IPS-18a (cell line): ENCODE results near the gene SVBP.
A peak's percentile ranks its signal among the peaks of the same experiment; 100 is the strongest.
"Not testable (repeated sequence)": the region's sequence is repeated elsewhere in the genome, so short reads cannot be mapped to it uniquely, and the experiment has no call there.

ENCODE experiments used
- H3K27ac ChIP-seq: one replicate; pipeline ENCODE4 v1.5.1; 2013; ENCODE audit warnings: low read length
- H3K27me3 ChIP-seq: one replicate; pipeline ENCODE4 v1.6.1; 2013; ENCODE audit warnings: mild to moderate bottlenecking, low read length; ENCODE audit not compliant: control insufficient read depth, insufficient read depth
- H3K36me3 ChIP-seq: one replicate; pipeline ENCODE4 v1.6.1; 2013; ENCODE audit warnings: low read depth, low read length; ENCODE audit not compliant: control insufficient read depth
- H3K4me1 ChIP-seq: one replicate; pipeline ENCODE4 v1.6.1; 2013; ENCODE audit warnings: low read depth, low read length; ENCODE audit not compliant: control insufficient read depth
- H3K4me3 ChIP-seq: one replicate; pipeline ENCODE4 v1.5.1; 2013; ENCODE audit warnings: low read length
- H3K9ac ChIP-seq: one replicate; pipeline ENCODE4 v1.6.1; 2013; ENCODE audit warnings: mild to moderate bottlenecking, low read length, moderate library complexity
- H3K9me3 ChIP-seq: one replicate; pipeline ENCODE4 v1.6.1; 2013; ENCODE audit warnings: low read depth, low read length; ENCODE audit not compliant: control insufficient read depth

SVBP gene

DNA sequence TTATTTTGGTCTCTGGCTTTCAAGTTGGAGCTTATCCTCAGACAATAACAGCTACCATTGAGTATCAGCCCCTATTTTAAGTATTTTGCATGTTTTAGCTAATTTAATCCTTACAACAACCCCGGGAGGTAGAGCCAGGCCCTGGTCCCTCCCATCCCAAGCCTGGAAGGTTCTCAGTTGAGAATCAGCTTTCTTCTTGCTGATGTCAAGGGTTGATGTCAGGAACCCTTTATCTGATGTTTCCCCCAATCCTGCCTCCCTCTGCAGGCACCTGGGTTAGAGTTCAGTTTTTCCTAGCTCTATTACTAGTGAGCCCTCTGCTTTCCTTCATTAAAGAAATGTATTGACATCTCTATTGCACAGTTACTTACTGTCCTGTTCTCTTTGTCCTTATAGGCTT, 3.6 kb upstream of the SVBP start:
- no peak overlapping the region for H3K9ac ChIP-seq
- no peak overlapping the region for H3K4me3 ChIP-seq
- H3K4me1 ChIP-seq: peaks cover 14% of the 10 kb centered on the region

DNA sequence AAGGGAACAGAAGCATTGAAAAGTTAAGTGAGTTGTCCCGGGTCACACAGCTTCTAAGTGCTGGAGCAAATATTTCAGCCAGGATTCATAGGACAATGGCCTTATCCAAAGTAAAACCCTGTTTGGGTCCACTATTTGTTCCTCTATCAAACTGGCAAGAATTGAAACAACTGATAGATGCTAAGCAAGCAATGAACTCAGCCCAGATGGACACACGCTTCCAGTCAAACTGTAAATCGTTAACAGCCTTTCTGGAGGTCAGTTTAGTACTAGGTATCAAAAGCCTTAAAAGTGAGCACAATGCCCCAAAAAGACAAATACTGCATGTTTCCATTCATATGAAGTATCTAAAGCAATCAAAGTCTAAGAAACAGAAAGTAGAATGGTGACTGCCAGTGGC, 779 bp upstream of the SVBP start:
- Histone ChIP-seq H3K27ac (no peak overlapping the region), H3K27me3 (no peaks in the 10 kb centered on the region), H3K36me3 (no peaks in the 10 kb centered on the region), H3K4me3 (no peak overlapping the region), H3K9me3 (no peaks in the 10 kb centered on the region), H3K4me1 (peaks cover 11% of the 10 kb centered on the region), H3K9ac (no peak overlapping the region)

More for the DNA sequence above, 3.6 kb upstream of the SVBP start:
- Histone ChIP-seq H3K27ac (no peak overlapping the region), H3K27me3 (no peaks in the 10 kb centered on the region), H3K9me3 (no peaks in the 10 kb centered on the region), H3K36me3 (no peaks in the 10 kb centered on the region)

DNA sequence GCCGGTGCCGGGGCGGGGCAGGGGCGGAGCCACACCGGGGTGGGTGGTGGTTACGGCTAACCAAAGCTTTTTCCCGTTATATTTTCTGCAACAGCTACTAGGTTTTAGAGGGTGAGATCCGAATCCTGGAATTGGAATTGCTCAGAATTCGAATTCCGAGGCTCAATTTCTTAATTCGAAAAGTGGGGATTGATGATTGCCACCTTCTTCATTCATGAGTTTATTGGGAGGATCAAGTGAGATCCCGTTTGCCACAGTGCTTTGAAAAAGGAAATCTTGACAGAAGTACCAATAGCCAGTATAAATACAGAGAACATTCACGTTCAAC, 207 bp upstream of the SVBP start:
- Histone ChIP-seq H3K36me3 (no peaks in the 10 kb centered on the region), H3K4me1 (peaks cover 8% of the 10 kb centered on the region), H3K27me3 (no peaks in the 10 kb centered on the region), H3K4me3 (peak overlapping the region; percentile 60), H3K9me3 (no peaks in the 10 kb centered on the region), H3K27ac (no peak overlapping the region), H3K9ac (peak overlapping the region; percentile 81)

DNA sequence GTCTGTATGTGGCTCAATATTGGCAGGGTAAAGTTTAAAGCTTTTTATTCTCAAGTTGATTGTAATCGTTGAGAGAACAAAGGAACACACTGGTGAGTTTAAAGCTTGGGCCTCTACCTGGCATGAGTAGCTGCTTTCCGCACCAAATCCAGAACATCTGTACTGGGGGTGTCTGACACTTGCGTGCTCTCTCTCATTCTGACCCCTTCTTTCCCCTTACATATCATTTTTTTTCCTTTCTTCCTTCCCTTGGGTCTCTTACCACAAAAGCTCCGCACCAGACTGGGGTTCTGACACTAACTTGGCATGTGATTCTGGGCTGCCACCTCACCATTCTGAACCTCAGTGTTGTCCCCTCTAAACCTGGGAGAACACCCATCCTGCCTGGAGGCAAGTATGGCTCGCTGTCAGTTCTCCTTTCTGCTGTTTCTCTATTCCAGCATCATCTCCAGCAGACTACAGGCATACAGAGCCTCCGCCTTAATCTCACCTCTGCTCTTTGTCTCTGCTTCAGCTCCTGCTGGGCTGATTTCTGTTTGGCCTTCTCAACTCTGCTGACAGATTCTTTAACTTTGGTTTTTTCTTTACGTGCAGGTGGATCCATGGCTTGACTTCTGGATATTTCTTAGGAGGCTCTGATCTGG, 1.1 kb downstream of the SVBP start:
- H3K9ac ChIP-seq: peak overlapping the region; percentile 81
- H3K9me3 ChIP-seq: no peaks in the 10 kb centered on the region
- peak overlapping the region; percentile 96 for H3K4me3 ChIP-seq
- H3K27ac ChIP-seq: peak overlapping the region; percentile 35
- H3K36me3 ChIP-seq: no peaks in the 10 kb centered on the region
- H3K27me3 ChIP-seq: no peaks in the 10 kb centered on the region
- peaks cover 8% of the 10 kb centered on the region for H3K4me1 ChIP-seq

DNA sequence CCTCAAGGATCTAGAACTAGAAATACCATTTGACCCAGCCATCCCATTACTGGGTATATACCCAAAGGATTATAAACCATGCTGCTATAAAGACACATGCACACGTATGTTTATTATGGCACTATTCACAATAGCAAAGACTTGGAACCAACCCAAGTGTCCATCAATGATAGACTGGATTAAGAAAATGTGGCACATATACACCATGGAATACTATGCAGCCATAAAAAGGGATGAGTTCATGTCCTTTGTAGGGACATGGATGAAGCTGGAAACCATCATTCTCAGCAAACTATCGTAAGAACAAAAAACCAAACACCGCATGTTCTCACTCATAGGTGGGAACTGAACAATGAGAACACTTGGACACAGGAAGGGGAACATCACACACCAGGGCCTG, 2.4 kb downstream of the SVBP start:
- H3K9ac ChIP-seq: not testable (repeated sequence)

DNA sequence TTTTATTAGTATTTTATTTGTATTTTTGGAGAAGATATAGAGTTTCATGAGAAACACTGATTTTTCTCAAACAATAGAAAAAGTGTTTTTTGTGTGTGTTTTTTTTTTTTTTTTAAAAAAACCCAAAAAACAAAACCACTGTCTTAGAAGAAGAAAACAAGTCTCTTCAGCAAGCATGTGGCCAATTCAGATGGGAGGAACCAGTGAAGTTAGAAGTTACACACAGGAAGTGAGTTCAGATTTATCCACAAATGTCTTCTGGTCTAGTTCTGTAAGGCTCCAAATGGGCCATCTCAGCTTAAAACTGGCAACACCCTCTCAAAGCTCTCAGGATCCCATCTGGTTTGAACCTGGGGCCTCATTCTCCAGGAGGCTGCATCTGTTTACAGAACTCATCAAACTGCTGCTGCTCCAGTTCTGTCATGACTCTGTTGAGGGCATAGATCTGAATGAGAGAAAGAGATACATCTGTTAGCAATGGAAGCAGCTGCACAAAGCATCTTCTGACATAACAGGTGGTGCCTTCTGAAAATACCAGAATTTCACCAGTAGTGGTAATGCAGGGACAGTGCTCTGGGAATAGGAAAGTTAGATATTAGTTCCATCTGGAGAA, 10.0 kb downstream of the SVBP start:
- H3K4me3 ChIP-seq: no peak overlapping the region
- no peak overlapping the region for H3K27ac ChIP-seq
- peaks cover 3% of the 10 kb centered on the region for H3K36me3 ChIP-seq
- no peaks in the 10 kb centered on the region for H3K27me3 ChIP-seq
- no peaks in the 10 kb centered on the region for H3K9me3 ChIP-seq
- no peaks in the 10 kb centered on the region for H3K4me1 ChIP-seq
- H3K9ac ChIP-seq: no peak overlapping the region

More for the DNA sequence above, 2.4 kb downstream of the SVBP start:
- H3K4me3 ChIP-seq, H3K27ac ChIP-seq, H3K27me3 ChIP-seq, H3K9me3 ChIP-seq, H3K36me3 ChIP-seq, H3K4me1 ChIP-seq: not testable (repeated sequence)

DNA sequence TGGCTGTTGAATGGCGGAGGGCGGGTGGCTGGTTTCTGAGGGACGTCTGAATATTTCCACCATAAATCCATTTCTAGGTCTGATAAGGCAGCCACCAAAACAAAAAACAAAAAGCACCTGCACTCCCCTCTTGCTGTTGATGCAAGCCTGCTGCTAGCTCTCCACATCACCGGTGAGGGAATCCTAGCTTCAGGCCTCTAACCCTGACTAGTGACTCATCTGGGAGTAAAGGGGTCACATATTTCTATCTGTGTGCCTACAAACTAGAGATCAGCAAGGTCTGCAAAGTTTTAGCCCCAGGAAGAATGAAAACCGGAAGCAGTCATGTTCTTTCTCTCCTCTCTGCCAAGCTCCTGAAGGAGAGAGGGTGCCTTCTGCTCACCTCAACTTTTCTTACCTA, 10.6 kb downstream of the SVBP start:
- H3K9ac ChIP-seq: no peak overlapping the region
- no peak overlapping the region for H3K4me3 ChIP-seq
- H3K27ac ChIP-seq: no peak overlapping the region
- no peaks in the 10 kb centered on the region for H3K9me3 ChIP-seq
- H3K36me3 ChIP-seq: peaks cover 3% of the 10 kb centered on the region
- no peaks in the 10 kb centered on the region for H3K27me3 ChIP-seq
- no peaks in the 10 kb centered on the region for H3K4me1 ChIP-seq

DNA sequence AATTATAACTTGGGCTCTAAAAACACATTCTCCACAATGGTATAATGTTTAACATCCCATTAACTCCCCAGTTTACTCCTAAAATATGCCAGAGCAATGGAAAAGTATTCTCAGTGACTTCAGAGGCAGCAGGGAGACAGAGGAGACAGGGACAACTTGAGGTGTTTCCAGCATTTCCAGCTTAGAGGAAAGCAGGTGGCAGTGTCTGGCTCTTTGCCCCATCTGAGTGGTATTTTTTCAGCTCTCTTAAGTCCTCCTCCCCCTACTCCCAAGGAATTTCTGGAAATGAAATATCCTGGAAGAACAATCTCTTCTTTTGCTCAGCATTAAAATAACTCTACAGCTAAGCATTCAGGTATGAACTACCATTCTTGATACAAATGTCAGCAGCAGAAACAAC, 11.0 kb downstream of the SVBP start:
- Histone ChIP-seq H3K9ac (no peak overlapping the region), H3K27me3 (no peaks in the 10 kb centered on the region), H3K27ac (no peak overlapping the region), H3K4me3 (no peak overlapping the region), H3K9me3 (no peaks in the 10 kb centered on the region), H3K4me1 (no peaks in the 10 kb centered on the region), H3K36me3 (peaks cover 3% of the 10 kb centered on the region)

DNA sequence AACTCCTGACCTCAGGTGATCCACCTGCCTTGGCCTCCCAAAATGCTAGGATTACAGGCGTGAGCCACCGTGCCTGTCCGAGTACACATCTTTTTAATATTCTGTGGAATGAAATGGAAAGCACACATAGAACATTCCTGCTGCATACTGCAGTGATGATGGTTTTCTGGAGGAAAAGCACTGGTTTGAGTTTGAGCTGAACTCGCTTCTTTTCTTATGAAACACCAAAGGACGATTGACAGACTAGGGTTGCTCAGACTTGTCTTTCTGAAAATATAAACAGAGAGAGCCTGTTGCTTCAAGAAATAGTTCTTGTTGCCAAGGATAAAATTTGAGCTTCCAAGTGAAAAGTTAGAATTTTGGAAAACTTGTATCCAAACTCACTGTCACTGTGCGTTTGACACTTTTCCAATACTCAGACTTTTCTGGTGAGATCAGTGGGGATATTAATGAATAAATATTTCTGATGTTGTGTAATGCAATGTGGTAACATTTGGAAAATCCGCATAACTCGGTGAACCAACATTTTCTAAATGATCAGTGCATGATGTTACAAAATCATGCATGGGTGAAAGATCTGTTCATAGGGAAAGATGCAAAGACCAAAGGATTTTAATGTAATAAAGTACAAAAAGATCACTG, 15.2 kb downstream of the SVBP start:
- H3K9ac ChIP-seq: no peak overlapping the region
- H3K36me3 ChIP-seq: no peaks in the 10 kb centered on the region
- H3K27me3 ChIP-seq: no peaks in the 10 kb centered on the region
- H3K27ac ChIP-seq: no peak overlapping the region
- no peaks in the 10 kb centered on the region for H3K9me3 ChIP-seq
- no peaks in the 10 kb centered on the region for H3K4me1 ChIP-seq
- H3K4me3 ChIP-seq: no peak overlapping the region

DNA sequence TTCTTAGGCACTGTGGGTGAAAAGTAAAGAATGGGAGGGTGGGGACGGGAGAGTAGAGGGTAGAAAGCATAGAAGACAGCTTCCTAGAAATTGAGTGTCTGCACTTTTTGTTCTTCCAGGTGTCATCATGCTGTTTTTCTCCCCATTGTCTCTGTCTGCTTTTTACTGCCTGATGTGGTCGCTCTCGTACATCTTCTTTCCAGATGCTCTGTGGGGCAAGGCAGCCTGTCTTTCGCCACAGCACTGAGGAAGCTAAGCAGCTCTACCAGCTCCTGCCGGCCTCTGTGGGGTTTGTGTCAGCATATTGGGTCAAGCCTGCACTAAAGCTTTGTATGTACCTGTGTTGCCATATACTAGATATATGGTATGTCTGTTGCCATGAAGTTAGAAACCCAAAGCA, 19.2 kb downstream of the SVBP start:
- Histone ChIP-seq H3K9ac (no peak overlapping the region), H3K27ac (no peak overlapping the region), H3K4me3 (no peak overlapping the region), H3K9me3 (no peaks in the 10 kb centered on the region), H3K36me3 (no peaks in the 10 kb centered on the region), H3K4me1 (no peaks in the 10 kb centered on the region), H3K27me3 (no peaks in the 10 kb centered on the region)

DNA sequence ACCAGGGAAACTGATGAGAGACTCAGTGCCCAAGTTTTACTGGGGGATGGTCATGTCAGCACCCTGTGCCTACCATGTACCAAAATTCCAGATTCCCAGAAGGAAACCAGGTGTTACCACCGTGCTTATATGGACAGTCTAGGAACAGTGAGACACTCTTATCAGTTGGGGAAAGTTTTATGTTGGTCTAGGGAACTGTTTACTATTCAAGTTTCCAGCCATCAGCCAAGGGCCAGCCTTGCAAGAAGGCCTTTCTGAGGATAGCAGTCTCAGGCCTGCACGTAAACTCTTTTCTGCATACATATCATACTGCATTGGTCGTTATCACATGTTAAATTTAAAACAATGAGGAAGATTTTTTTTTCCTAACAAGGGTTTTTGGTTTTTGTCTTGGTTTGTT, 19.8 kb downstream of the SVBP start:
- Histone ChIP-seq H3K27me3 (no peaks in the 10 kb centered on the region), H3K4me1 (no peaks in the 10 kb centered on the region), H3K9ac (no peak overlapping the region), H3K36me3 (no peaks in the 10 kb centered on the region), H3K9me3 (no peaks in the 10 kb centered on the region), H3K27ac (no peak overlapping the region), H3K4me3 (no peak overlapping the region)

DNA sequence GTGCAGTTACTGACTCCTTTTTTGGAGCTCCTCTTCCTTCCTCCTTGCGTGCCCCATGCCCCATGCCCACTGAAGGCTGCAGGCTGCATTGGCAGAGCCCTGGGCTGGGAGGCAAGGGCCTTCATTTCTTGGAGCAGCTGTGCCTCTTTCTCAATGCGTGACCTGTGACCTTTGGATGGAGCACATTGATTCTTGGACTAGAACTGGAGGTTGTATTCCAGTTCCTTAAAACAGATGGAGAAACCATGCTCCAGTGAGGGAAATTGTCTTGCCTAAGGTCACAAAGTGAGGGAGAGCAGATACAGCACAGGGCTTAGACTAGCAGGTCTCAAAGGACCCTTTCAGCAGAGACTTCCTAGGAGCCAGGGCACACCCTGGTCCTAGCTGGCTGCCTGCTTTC, 23.4 kb downstream of the SVBP start:
- no peaks in the 10 kb centered on the region for H3K4me1 ChIP-seq
- H3K9ac ChIP-seq: no peak overlapping the region
- H3K27ac ChIP-seq: no peak overlapping the region
- no peaks in the 10 kb centered on the region for H3K9me3 ChIP-seq
- no peaks in the 10 kb centered on the region for H3K27me3 ChIP-seq
- H3K36me3 ChIP-seq: no peaks in the 10 kb centered on the region
- no peak overlapping the region for H3K4me3 ChIP-seq
